HepG2 (cell line): Measurements from ENCODE around the gene NRP1. TPM values are rescaled to one million over a fixed set of nuclear protein-coding genes. Genes with fewer than 3 reads are reported as not detected.

Experiments used
- ARID4A ChIP-seq: sonication (generic); formaldehyde crosslinking; IDR thresholded peaks from 2 replicates; pipeline ENCODE4 v1.5.0; 2020; ENCODE audit warnings: mild to moderate bottlenecking, missing genetic modification reagents, borderline replicate concordance
- DR1 ChIP-seq: sonication (generic); formaldehyde crosslinking; IDR thresholded peaks from 2 replicates; pipeline ENCODE4 v1.8.0; 2021; ENCODE audit warnings: mild to moderate bottlenecking, missing genetic modification reagents, inconsistent platforms
- GZF1 ChIP-seq: sonication (generic); formaldehyde crosslinking; IDR thresholded peaks from 2 replicates; pipeline ENCODE4 v1.5.1; 2020; ENCODE audit warnings: mild to moderate bottlenecking, missing genetic modification reagents
- IRF2 ChIP-seq: IDR thresholded peaks from 2 replicates; pipeline ENCODE4 v1.6.1; 2018; ENCODE audit warnings: missing genetic modification reagents, missing compliant biosample characterization
- NFATC3 ChIP-seq: sonication (generic); formaldehyde crosslinking; IDR thresholded peaks from 2 replicates; pipeline ENCODE4 v1.5.1; 2020; ENCODE audit warnings: mild to moderate bottlenecking, missing genetic modification reagents
- NR2F6 ChIP-seq, 2 experiments: IDR thresholded peaks; 2 replicates each; pipeline ENCODE4 v1.6.1; 2016; ENCODE audit warnings: antibody characterized with exemption in 1 of 2, mild to moderate bottlenecking in 1 of 2
- POGZ ChIP-seq: sonication (generic); formaldehyde crosslinking; IDR thresholded peaks from 2 replicates; pipeline ENCODE4 v1.4.0; 2020; ENCODE audit warnings: mild to moderate bottlenecking, missing genetic modification reagents
- REST ChIP-seq, 2 experiments: IDR thresholded peaks; 2 replicates each; pipeline ENCODE4 v1.6.1; 2011 to 2012; ENCODE audit warnings: low read length in 2 of 2, borderline replicate concordance in 1 of 2, low read depth in 1 of 2, mild to moderate bottlenecking in 1 of 2, moderate library complexity in 1 of 2
- SMAD1 ChIP-seq: sonication (generic); formaldehyde crosslinking; IDR thresholded peaks from 2 replicates; pipeline ENCODE4 v1.4.0; 2020; ENCODE audit warnings: missing genetic modification reagents, low read depth, mild to moderate bottlenecking, borderline replicate concordance
- TSC22D2 ChIP-seq: sonication (generic); formaldehyde crosslinking; IDR thresholded peaks from 2 replicates; pipeline ENCODE4 v1.5.1; 2020; ENCODE audit warnings: missing genetic modification reagents, mild to moderate bottlenecking, borderline replicate concordance
- U2AF2 ChIP-seq: fragments of 200-400 bp; formaldehyde crosslinking; IDR thresholded peaks from 2 replicates; pipeline ENCODE4 v1.6.1; 2017; ENCODE audit warnings: low read depth, mild to moderate bottlenecking, low read length
- ZNF136 ChIP-seq: sonication (generic); formaldehyde crosslinking; IDR thresholded peaks from 2 replicates; pipeline ENCODE4 v1.8.1; 2022; ENCODE audit warnings: low read depth, mild to moderate bottlenecking, moderate library complexity, missing genetic modification reagents
- ZNF382 ChIP-seq: sonication (generic); formaldehyde crosslinking; IDR thresholded peaks from 2 replicates; pipeline ENCODE4 v1.5.0; 2020; ENCODE audit warnings: missing genetic modification reagents, mild to moderate bottlenecking, borderline replicate concordance
- ZNF670 ChIP-seq: sonication (generic); formaldehyde crosslinking; IDR thresholded peaks from 2 replicates; pipeline ENCODE4 v1.8.0; 2022; ENCODE audit warnings: mild to moderate bottlenecking, missing genetic modification reagents, borderline replicate concordance
- ZNF782 ChIP-seq: sonication (generic); formaldehyde crosslinking; IDR thresholded peaks from 2 replicates; pipeline ENCODE4 v1.4.0; 2020; ENCODE audit warnings: missing genetic modification reagents, mild to moderate bottlenecking, borderline replicate concordance
- ZNF891 ChIP-seq: sonication (generic); formaldehyde crosslinking; IDR thresholded peaks from 2 replicates; pipeline ENCODE4 v1.5.0; 2020; ENCODE audit warnings: mild to moderate bottlenecking, missing genetic modification reagents
- polyA plus RNA-seq, 8 experiments: library from polyadenylated mRNA; depleted of rRNA in 3 of 8; stranded (reverse) in 7 of 8; unstranded in 1 of 8; fragments of >200 nt; fragmentation: Illumina TruSeq in 4 of 8; extraction: Trizol in 4 of 8; gene quantifications; 2 replicates each; pipeline versions ENCODE4 v1.2.1 to v1.2.3, GENCODE V29; 2011 to 2016; ENCODE audit warnings: low read depth in 4 of 8, missing spikeins in 1 of 8, mixed read lengths in 1 of 8; ENCODE audit not compliant: insufficient read depth in 1 of 8
- total RNA-seq, 5 experiments: library from RNA; depleted of rRNA; stranded (reverse); fragments of >200 nt; fragmentation: Illumina TruSeq; extraction: Trizol; gene quantifications; 2 replicates each; pipeline ENCODE4 v1.2.3, GENCODE V29; 2016; ENCODE audit warnings: low read depth in 1 of 5
- TF ChIP-seq, protein P1 (sequence below): sonication (generic); formaldehyde crosslinking; IDR thresholded peaks from 2 replicates; pipeline ENCODE4 v1.5.1; 2020; ENCODE audit warnings: missing genetic modification reagents, mild to moderate bottlenecking, borderline replicate concordance
- TF ChIP-seq, protein P2 (sequence below): sonication (generic); formaldehyde crosslinking; IDR thresholded peaks from 2 replicates; pipeline ENCODE4 v1.5.1; 2020; ENCODE audit warnings: missing genetic modification reagents, mild to moderate bottlenecking, borderline replicate concordance

NRP1 gene
- total and polyA plus RNA-seq, 2 of the 13 experiments (the other 11 are each of a cell fraction or from before 2014, with no cell fraction given): 5.3 to 5.8 TPM

- peak; percentile 24; the same call in 1 of the 2 replicates for TF ChIP-seq ARID4A
- no peak for TF ChIP-seq NFATC3 (CRISPR knock-in tag)
- TF ChIP-seq DR1 (CRISPR knock-in tag): 0 out of 2 replicates have a peak, but pooled peaks have one; percentile 31
- TF ChIP-seq U2AF2: no peak
- TF ChIP-seq, protein P1, sequence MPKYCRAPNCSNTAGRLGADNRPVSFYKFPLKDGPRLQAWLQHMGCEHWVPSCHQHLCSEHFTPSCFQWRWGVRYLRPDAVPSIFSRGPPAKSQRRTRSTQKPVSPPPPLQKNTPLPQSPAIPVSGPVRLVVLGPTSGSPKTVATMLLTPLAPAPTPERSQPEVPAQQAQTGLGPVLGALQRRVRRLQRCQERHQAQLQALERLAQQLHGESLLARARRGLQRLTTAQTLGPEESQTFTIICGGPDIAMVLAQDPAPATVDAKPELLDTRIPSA (CRISPR knock-in tag): 0 out of 2 replicates have a peak, but pooled peaks have one; percentile 58
- TF ChIP-seq GZF1 (CRISPR knock-in tag): 0 out of 2 replicates have a peak, but pooled peaks have one; percentile 69
- TF ChIP-seq POGZ (CRISPR knock-in tag): no peak
- peak; percentile 47; the same call in 1 of the 2 replicates for TF ChIP-seq ZNF782 (CRISPR knock-in tag)
- no peak for TF ChIP-seq ZNF670 (CRISPR knock-in tag)
- TF ChIP-seq IRF2 (CRISPR knock-in tag): 0 out of 2 replicates have a peak, but pooled peaks have one; percentile 17
- TF ChIP-seq SMAD1 (CRISPR knock-in tag): no peak
- TF ChIP-seq, protein P2, sequence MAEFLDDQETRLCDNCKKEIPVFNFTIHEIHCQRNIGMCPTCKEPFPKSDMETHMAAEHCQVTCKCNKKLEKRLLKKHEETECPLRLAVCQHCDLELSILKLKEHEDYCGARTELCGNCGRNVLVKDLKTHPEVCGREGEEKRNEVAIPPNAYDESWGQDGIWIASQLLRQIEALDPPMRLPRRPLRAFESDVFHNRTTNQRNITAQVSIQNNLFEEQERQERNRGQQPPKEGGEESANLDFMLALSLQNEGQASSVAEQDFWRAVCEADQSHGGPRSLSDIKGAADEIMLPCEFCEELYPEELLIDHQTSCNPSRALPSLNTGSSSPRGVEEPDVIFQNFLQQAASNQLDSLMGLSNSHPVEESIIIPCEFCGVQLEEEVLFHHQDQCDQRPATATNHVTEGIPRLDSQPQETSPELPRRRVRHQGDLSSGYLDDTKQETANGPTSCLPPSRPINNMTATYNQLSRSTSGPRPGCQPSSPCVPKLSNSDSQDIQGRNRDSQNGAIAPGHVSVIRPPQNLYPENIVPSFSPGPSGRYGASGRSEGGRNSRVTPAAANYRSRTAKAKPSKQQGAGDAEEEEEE (CRISPR knock-in tag): no peak
- peak; percentile 65 for TF ChIP-seq ZNF891
- TF ChIP-seq TSC22D2: 0 out of 2 replicates have a peak, but pooled peaks have one; percentile 17
- TF ChIP-seq REST (IDR thresholded peaks at IDR 0.05; ENCODE audit: borderline replicate concordance in 1 of 2, low read depth in 1 of 2, low read length in 2 of 2): no peak
- TF ChIP-seq ZNF136 (CRISPR knock-in tag): no peak
- no peak for TF ChIP-seq ZNF382 (CRISPR knock-in tag)
- TF ChIP-seq NR2F6 (IDR thresholded peaks at IDR 0.05): no peak
- peak; percentile 39 for TF ChIP-seq NR2F6 (CRISPR knock-in tag; IDR thresholded peaks at IDR 0.05)
These were observed 511 bp upstream of the NRP1 start (continued) for GRCh38 chr10:33334805-33335550.
